RPMI7951 (cell line): ENCODE data around the gene KLHDC8B. TPM values are rescaled to one million over a fixed set of nuclear protein-coding genes. Genes with fewer than 3 reads are reported as not detected.
A peak's percentile ranks its signal among the peaks of the same experiment; 100 is the strongest.

Experiments
- DNase-seq: peaks from one replicate; pipeline ENCODE4 v3.0.0-alpha.2; 2012; ENCODE audit warnings: low read depth
- total RNA-seq: library from RNA; depleted of rRNA; stranded (reverse); fragments of >200 nt; shearing (Covaris generic); gene quantifications from 2 replicates; pipeline ENCODE4 v1.2.3, GENCODE V29; 2014; rRNA removed

Gene KLHDC8B
- total RNA-seq = 28.1 and 28.7 TPM in 2 replicates

DNA sequence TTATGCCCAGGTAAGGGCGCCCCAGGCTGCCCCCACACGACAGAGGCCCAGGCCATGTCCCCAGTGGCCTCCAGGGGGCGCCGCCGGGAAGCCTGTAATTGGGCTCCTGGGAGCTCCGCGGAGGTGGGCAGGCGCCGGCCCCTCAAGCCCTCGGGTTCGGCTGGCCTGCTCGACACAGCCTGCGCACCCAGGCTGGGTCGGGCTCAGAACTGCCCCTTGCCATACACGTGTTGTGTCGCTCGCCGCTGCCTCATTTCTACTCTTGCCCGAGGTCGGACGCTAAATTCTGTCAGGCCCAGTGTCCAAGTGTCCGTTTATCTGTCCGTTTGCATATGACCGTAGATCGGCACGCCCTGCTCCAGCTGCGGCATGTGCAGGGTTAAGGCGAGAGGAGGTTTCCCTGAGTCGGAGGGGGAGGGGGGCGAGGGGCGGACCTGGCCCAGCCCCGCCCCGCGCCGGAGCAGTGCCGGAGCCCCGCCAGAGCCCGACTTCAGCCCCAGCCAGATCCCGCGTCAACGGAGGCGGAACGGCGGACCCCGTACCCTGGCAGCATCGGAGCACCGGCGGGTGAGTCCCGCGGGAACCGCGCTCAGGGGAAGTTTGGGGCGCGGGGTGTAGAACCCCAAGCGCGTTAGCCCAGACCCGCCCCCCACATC lies at the start of gene KLHDC8B:
TSS of gene KLHDC8B (plus strand) at position 480 of the 656 bp plus-strand sequence. CDS start 1,172 bp downstream, outside the sequence.
- DNase-seq = peak; percentile 86

DNA sequence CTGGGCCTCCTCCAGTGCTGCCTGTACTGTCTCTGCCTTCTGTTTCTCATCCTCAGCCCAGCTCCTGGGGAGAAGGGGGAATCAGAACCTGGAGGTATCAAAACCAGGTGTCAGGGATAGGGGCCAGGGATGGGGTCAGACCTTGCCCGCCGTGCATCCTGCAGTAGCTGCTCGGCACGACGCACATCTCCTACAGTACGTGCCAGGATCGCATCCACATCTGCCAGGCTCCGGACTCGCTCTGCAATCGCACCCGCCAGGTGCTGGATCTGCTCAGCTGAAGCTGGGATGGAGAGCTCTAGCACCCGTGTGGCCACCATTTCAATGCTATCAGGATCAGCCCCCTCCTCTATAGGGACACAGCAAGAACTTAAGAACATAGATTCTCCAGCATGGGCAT lies 49.4 kb upstream of the KLHDC8B start:
- no peak for DNase-seq

GRCh38 chr3:49122451-49122850 lies 48.9 kb upstream of the KLHDC8B start:
- DNase-seq = no peak

- DNase-seq = no peak
These were observed 48.4 kb upstream of the KLHDC8B start for GRCh38 chr3:49122886-49123545.

- DNase-seq = no peak
These were observed 47.7 kb upstream of the KLHDC8B start for GRCh38 chr3:49123687-49124086.

GRCh38 chr3:49124203-49124602 lies 47.2 kb upstream of the KLHDC8B start:
- no peak for DNase-seq

DNA sequence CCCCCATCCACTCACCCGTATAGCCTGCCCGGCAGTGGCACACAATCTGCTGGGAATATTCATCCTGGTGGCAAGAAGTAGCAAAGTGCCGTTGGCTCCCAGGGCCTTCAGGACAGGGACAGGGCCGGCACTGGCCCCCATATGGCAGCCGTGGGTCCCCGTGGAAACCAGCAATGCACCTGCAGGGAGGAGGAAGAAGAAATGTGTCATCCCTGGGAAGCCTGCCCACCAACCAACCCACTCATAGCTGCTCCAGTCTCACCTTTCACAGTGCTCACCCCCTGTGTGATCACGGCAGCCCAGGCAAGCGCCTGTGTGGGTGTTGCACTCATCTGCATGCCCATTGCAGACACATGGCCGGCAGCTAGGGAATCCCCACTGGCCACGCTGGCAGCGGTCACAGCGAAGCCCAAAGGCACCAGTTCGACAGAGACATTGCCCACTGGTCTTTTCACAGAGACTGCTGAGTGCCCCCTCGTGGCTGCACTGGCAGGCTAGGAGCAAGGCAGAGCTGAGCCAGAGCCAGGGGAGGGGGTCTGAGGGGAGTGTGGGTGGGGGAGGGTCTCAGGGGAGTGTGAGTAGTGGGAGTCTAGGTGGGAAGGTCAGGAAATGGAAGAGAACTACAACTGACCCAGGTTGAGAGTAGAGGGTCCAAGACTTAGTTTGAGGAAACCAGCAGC lies 46.3 kb upstream of the KLHDC8B start:
- DNase-seq = no peak

- DNase-seq = no peak
These were observed 40.4 kb upstream of the KLHDC8B start for GRCh38 chr3:49131040-49131439.

DNA sequence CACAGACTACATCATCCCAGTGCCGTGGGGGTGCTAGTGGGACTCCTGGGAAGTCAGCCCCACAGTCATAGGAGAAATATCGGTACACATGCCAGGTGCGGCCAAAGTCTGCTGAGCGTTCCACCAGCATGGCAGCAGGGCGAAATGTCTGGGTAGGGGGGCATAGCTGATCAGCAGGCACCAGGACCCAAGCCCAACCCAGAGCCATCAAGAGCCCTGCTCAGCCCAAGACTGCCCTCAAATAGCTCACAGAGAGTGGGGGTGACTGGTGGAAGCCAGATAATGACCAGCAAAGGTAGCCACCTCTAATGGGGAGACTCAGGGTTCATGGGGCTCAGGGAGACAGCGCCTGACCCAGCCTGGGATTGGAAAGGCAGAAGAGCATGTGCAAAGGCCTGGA lies 39.8 kb upstream of the KLHDC8B start:
- DNase-seq = no peak

- DNase-seq = no peak
These were observed 39.3 kb upstream of the KLHDC8B start for GRCh38 chr3:49132073-49132436.

- DNase-seq = peak; percentile 93
These were observed 38.8 kb upstream of the KLHDC8B start, which contains the start of gene LAMB2 for GRCh38 chr3:49132437-49133225. Gene LAMB2 (minus strand): TSS chr3:49133050. CDS start chr3:49132867, 183 bp downstream.

DNA sequence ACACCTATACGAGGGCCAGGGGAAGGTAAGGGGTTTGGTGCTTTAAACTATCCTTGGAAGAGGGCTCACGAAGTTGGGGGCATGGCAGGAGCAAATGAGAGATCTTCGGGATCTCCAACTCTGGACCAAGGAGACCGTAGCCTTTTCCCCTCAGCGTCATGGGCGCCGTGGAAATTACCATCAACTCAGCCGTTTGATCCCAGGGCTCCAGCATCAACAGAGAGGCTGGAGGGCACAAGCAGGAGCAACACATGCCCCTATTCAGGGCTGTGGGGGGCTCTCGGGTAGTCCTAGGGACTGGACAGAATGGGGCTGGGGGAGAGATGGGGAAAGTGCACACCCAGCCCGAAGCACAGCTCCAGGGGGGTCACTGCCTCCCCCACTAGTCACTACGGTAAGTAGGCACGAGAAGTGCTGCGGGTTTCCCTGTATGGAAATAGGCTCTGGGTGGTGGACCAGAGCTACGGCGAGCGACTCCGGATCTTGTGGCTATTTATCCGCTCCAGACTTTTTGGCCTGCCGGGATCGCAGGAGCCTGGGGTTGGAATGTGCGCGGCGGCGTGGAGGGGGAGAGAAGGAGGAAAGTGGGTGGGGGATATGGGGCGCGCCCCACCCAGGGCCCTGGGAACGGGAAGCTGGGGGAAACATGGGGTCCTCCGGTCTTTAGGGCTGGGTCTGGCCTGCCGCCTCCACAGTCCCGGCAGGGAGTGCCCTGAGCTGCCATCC lies 38.0 kb upstream of the KLHDC8B start:
- peak; percentile 90 for DNase-seq

- DNase-seq = no peak
These were observed 36.7 kb upstream of the KLHDC8B start for GRCh38 chr3:49134471-49135265.

GRCh38 chr3:49135499-49135898 lies 35.9 kb upstream of the KLHDC8B start:
- DNase-seq = no peak

DNA sequence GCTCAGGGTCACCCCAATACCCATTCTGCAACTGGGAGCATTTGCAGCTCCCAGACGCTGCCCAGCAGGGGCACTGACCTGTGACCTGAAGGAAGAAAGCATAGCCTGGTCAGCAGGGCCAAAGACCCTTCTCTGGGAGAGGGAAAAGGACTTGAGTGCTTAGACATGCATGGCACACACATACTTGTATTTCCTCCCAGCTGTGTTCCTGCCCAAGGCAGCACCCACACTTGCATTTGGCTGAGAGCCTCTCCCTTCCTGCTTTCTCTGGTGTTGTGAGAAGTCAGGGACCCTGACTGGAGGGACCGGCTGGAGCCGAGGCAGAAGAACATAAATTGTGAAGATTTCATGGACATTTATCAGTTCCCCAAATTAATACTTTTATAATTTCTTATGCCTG lies 31.3 kb upstream of the KLHDC8B start:
- no peak for DNase-seq

DNA sequence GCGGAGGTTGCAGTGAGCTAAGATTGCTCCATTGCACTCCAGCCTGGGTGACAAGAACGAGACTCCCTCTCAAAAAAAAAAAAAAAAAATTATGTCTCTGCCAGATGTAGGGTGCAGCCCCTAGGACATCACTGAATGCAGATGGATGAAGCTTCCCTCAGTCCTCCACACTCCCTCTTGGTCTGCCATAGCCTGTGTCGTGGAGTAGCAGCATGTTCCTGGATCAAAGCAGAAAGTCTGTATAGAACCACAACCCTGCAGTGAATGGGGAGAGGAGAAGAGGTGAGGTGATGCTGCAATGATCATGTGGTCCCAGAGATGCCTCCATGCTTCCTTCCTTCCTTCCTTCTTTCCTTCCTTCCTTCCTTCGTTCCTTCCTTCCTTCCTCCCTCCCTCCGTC lies 23.2 kb upstream of the KLHDC8B start:
- no peak for DNase-seq

- DNase-seq = no peak
These were observed 19.8 kb upstream of the KLHDC8B start for GRCh38 chr3:49151610-49152009.

DNA sequence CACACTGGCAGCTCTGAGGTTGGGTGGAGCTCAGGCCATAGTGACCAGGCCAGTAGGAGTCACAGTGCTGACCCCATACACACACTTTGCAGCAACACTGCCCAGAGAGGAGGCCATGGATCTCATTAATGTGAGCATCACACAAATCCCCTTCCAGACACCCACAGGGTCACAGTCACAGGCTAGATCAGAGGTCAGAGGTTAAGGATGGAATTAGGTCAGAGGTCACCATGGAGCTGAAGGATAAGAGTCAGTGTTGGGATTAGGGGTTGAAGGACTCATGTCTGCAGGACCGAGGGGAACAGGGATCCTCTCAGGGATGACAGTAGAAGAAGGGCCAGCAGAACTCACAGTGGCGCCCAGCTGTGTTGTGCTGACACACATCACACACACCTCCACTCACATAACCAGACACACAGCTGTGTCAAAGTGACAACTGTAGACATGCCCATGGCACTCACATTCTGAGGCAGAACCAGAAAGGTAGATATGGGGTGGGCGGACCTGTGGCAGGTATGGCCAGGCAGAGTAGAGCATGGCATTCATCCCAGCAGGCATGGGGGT lies 18.0 kb upstream of the KLHDC8B start:
- DNase-seq = no peak

GRCh38 chr3:49157289-49157688 lies 14.1 kb upstream of the KLHDC8B start:
- DNase-seq = no peak

- DNase-seq = peak; percentile 41
These were observed 13.2 kb upstream of the KLHDC8B start for GRCh38 chr3:49158103-49158709.
